ENCODE measurements around the gene RFLNA.

DNA sequence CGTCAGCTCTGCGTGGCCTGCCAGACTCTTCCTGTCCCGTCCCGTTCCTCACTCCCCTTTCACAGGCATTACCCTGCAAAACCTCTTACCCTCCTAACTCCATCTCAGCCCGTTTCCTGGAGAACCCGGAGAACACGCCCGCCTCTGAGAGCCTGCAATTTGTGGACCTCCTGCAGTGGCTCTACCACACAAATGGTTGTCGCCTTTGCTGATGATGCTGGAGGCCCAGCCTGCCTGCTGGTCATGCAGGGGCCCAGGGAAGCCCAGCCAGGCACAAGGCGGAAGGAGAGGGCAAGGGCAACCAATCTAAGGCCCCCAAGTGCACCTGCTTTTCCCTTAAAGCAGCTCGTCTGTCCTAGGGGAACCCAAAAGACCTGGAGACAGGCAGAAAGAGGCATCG lies 22.5 kb downstream of the RFLNA start:
- TF ChIP-seq, protein P1, sequence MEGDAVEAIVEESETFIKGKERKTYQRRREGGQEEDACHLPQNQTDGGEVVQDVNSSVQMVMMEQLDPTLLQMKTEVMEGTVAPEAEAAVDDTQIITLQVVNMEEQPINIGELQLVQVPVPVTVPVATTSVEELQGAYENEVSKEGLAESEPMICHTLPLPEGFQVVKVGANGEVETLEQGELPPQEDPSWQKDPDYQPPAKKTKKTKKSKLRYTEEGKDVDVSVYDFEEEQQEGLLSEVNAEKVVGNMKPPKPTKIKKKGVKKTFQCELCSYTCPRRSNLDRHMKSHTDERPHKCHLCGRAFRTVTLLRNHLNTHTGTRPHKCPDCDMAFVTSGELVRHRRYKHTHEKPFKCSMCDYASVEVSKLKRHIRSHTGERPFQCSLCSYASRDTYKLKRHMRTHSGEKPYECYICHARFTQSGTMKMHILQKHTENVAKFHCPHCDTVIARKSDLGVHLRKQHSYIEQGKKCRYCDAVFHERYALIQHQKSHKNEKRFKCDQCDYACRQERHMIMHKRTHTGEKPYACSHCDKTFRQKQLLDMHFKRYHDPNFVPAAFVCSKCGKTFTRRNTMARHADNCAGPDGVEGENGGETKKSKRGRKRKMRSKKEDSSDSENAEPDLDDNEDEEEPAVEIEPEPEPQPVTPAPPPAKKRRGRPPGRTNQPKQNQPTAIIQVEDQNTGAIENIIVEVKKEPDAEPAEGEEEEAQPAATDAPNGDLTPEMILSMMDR (IDR thresholded peaks at IDR 0.05 in 4 of 5, conservative IDR thresholded peaks at IDR 0.05 in 1 of 5), result no peak
- TF ChIP-seq POLR2A (IDR thresholded peaks at IDR 0.05), result no peak
